NCI-H1092 treated with DMSO at 0.1 percent for 48 hours (cell line): ENCODE data around the gene SH3GL1.

ENCODE experiments used
- DNase-seq: peaks from one replicate; lab custom pipeline; 2025; lab: John Stamatoyannopoulos, UW

SH3GL1 gene, protein sequence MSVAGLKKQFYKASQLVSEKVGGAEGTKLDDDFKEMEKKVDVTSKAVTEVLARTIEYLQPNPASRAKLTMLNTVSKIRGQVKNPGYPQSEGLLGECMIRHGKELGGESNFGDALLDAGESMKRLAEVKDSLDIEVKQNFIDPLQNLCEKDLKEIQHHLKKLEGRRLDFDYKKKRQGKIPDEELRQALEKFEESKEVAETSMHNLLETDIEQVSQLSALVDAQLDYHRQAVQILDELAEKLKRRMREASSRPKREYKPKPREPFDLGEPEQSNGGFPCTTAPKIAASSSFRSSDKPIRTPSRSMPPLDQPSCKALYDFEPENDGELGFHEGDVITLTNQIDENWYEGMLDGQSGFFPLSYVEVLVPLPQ

DNA sequence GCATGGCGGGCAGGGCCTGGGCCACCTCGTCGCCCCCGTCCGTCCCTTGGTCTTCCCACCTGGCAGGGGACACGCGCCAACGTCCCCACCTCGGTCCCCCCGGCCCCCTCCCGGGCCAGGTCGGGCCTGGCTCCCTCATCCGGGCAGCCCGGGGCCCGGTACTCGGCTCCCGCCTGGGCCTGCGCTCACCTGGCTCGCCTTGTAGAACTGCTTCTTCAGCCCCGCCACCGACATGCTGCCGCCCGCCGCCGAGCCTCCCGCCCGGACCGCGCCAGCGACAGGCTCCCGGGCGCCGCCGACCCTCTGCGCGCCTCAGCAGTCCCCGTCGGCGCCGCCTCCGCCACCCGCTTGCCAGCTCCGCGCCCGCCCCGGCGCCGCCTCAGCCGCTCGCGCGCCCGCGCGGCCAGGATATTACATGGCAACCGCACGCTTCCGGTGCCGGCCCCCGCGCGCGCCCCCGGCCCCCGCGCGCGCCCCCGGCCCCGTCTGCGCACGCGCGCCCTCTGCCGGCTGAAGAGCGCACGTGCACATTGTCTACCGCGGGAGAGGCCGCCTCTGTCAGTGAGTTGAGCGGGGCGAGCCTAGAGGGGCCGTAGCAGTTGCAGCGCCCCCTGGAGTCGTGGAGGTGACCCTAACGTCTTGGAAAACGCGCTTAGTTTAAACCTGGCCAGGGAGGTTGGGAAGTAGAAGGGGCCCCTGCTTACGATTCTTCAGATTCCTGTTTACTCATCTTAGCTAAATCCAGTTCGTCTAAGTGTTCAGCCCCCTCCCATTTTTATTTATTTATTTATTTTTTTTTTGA lies at the start of gene SH3GL1:
TSS of gene SH3GL1 (minus strand) at position 413 of the 802 bp plus-strand sequence. CDS start at position 234, 179 bp downstream.
- peak; percentile 95 for DNase-seq

DNA sequence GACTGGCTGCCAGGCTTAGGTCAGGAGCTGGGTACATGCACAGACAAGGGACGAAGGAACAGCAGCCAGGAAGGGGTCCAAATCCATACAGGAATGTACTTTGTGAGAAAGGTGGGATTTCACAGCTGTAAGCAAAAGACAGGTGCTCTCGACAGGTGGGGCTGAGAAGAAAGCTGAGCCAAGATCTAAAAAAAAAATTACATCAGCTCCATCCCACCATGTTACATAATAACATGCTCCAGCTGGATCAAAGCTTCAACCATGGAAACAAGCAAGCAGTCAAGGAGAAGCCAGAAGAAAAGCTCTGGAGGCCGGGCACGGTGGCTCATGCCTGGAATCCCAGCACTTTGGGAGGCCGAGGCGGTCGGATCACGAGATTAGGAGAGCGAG lies 49.3 kb upstream of the SH3GL1 start:
- DNase-seq: no peak

DNA sequence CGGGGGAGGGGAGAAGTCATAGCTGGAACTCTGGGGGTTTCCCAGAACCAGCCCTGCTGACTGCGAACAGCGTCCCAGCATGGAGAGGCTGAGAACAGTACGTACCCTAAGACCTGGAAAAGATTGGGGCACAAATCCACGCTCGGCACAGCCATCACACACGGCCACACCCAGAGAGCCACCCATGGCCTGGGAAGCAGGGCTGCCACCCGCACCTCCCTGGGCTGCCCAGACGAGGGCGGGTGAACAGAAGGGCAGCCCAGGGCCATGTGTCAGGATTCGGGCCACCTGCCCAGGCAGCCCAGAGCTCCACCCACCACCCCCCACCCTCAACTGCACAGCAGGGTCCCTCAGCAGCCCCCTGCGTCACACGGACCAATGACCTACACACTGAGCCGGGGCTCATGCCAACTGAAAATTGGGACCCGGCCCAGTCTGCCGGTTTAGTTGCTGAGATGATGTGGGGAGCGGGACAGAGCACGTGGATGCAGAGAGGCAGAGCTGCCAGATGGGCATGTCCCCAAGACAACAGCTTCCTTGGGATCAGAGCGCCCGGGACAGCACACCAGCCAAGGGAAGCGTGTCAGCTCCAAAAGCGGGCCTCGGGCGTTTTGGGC lies 48.8 kb upstream of the SH3GL1 start:
- peak; percentile 83 for DNase-seq

DNA sequence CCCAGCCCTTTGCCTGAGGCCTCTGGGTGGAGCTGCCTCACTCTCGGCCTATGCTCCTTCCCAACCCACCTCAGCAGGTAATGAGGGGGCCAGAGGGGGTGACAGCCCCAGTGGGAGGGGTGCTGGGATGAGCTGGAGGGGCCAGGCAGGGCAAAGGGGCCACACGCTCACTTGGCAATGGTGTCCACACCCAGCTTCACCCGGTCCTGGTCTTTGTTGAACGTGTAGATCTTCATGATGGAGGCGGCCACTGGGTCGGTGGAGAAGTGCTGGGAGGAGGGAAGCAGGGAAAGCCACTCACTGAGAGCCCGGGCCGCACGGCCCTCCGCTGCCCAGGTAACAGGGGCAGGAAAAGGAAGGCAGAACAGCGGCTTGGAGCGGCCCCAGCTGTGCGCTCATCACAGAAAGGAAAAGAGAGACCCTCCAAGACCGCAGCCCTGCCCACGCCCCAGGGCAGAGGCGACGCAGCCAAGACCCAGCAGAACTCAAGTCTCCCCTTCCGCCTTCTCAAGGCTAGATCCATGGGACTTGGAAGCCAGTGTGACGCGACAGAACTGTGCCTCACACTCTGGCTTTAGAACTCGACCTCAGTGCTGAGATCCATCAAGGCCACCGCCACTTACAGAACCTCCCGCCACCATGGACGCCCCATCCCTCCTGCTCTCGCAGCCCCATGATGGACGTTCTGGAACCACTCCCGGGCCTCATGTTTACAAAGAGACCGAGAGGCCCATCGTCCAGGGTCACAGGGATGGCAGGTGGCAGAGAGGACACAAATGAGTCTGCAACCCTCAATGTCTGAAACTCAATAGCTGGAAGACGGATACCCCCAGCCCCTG lies 48.0 kb upstream of the SH3GL1 start:
- DNase-seq: peak; percentile 83

DNA sequence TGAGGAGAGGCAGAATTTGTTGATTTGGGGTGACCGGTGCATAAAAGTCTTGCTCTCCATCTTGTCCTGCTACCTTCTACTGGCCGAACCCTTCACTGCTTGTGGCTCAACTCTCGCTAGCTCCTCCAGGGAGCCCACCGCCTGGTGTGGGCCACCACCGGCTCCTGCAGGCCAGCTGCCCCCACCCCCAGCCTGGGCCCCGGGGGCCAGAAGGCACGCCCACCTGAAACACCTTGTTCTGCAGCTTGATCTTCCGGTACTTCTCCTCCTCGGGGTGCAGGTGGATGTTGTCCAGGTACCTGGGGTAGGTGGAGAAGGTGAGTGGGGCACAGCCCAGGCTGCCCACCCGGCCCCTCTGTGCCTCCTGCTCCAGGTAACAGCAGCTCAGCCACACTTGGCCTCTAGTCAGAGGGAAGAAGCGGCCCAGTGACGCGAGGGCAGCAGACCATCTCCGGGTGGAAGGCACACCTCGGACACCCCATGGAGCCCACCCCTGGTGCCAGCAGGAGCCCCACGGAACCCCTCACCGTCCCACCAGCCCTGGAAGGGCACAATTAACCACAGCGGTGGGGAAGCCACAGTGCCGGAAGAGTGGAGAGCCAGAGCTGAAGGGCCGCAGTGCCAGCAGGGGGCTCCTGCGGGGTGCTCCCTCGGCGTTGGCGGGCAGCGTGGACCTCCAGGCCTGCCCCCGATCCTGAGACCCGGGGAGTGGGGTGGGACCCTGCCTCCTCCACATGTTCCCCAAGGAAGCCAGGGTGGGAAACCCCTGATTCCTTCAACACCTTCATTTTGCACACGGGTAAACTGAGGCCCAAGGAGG lies 47.2 kb upstream of the SH3GL1 start:
- DNase-seq: no peak

DNA sequence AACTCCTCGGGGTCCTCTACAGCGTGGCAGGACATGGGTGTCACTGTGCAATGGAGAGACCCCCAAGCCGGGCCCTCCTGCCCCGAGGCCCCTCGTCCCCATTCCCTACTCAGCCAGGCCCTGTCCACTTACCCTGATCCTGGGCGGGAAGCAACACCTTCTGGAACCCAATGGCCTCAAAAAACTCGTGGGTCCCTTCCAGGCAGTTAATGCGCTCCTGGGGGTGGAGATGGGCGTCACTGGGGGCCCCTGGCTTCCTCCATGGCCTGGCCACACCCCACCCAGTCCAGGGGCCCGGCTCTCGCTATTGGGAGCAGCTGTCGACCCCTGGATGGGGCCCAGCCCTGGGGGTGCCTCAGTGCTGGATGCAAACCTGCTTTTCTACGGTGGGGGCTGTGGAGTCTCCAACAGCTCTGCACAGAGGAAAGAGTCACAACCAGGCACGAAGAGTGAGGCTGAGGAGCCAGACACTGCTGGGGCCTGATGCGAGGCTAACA lies 46.4 kb upstream of the SH3GL1 start:
- DNase-seq: no peak

DNA sequence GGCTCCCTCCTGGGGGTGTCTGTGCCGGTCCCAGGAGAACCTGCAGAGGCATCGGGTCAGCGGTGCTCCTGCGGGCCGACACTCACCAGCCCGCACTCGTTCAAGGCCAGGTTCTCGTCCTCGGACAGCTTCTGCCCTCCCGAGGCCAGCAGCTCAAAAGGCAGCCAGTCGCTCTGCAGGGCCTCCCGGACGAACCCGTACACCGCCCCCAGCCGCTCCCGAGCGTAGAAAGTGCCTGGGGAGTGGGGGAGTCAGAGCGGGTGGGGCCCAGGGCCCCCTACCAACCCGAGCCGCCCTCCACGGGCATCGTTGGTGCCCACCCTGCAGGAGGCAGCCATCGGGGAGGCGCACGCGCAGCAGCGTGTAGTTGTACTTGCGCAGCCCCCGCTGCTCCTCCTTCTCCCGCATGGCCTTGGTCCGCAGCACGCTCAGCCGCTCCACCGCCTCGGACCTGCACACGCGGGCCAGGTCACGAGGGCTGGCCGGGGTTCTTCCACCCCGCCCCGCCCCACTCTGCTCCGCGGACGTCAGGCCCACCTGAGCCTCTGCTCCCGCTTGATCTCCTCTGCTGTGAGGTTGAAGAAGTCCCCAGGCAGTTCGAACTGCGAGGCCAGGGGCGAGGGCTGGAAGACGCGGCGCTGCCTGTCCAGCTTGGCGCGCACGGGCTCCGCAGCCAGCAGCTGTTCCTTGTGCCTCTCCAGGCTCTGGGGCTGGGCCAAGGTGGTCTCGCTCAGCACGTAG lies 45.8 kb upstream of the SH3GL1 start:
- DNase-seq: no peak

DNA sequence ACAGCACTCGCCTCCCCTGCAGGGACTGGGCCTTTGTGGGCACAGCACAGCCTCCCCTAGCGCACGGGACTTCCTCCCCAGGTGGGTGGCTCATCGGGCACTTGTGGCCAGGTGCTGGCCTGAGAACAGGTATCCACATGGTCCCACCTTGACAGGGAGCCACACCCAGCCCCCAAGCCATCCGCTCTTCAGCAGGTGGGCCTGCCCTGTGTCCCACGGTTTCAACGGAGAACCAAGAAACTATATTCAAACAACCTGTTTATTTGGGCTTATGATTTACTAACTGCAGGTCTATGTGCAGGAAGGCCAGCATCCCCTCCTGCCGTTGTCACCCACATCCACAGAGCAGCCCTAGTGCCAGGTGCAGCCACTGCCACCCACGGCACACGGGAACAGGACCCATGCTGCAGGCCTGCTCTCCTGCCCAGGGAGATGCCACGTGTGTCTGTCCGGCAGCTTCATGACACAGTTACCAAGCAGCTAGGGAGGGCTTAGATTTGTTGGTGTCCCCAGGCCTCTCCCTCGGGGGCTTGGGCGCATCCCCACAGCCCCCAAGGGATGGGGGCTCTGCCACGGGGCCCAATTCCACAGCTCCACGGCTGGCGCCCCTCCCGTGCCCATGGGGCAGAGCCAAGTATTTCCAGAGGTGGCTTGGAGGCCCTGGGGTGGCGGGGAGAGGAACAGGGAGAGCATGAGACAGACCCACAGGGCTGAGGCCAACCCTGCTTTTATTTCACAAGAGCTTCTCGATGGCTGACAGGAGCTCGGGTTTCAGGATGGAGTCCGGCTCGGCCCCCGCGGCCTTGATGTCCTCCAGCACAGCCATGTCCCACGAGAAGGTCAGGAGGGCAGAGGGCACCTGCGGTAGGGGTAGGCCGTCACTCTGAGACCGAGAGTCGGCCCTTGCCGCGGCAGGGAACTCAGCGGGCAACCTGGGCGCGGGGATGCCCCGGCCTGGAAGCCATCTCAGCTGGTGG lies 44.7 kb upstream of the SH3GL1 start:
- DNase-seq: no peak

DNA sequence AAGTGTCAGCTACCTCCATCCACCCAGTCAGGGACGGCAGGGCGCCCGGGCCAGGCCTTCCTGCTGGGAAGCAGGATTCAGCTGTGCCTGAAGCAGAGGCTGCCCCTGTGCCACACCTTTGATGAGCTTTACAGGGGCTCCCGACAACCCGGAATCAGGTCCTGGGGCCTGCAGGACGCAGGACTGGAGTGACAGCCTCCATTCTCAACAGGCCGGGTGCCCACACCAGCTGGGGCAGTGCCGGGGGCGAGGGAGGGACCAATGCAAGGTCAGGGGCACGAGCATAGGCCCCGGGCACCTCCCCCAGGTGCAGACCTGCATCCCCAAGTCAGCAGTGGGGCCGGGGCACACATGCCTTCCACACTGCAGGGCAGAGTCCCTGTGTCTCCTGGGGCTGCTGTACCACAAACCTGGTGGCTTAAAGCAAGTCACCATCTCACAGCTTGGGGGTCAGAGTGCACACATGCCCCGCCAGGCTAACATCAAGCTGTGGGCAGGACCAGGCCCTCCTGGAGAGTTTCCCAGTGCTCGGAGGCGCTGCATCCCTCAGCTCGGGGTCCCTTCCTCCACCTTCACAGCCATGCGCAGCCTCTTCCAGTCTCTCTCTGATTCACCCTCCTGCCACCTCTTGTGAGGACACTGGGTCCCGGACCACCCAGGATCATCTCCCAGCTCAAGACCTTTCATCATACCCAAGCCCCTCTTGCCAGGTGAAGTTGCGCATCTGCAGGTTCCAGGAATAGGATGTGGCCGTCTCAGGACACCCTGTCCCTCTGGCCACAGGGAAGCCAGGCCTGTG lies 43.8 kb upstream of the SH3GL1 start:
- no peak for DNase-seq

DNA sequence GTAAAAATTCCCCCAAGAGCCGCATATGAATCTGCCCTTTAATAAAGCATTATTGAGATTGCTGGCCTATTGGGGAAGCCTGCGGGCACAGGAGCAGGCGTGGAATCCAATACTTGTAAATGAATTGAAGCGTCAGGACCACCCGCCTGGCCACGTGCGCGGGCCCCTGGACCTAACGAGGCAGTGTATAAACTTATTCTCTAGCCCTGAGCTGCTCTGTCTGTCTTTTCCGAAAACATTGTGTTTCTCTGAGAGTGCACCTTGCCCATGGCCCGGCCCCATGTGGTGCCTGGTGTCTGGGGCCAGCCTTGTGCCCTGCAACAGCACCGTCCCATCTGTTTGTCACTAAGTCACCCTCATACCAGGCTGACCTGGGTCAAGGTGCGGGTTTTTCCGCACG lies 42.8 kb upstream of the SH3GL1 start:
- DNase-seq: no peak

DNA sequence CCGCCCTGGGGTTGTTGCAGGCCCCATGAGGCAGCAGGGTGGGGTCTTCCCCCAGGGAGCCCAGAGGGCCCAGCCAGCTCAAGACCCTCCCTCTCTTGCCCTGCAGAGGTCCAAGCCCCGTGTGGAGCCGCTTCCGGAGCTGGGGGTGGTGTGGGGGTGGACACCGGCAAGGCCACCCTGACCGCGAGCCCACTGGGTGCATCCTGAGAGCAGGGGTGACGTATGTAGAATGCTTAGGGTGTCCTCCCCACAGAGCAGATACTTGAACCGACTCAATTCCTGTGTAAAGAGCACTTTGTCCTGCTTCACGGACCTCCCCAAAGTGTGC lies 42.4 kb upstream of the SH3GL1 start:
- no peak for DNase-seq

DNA sequence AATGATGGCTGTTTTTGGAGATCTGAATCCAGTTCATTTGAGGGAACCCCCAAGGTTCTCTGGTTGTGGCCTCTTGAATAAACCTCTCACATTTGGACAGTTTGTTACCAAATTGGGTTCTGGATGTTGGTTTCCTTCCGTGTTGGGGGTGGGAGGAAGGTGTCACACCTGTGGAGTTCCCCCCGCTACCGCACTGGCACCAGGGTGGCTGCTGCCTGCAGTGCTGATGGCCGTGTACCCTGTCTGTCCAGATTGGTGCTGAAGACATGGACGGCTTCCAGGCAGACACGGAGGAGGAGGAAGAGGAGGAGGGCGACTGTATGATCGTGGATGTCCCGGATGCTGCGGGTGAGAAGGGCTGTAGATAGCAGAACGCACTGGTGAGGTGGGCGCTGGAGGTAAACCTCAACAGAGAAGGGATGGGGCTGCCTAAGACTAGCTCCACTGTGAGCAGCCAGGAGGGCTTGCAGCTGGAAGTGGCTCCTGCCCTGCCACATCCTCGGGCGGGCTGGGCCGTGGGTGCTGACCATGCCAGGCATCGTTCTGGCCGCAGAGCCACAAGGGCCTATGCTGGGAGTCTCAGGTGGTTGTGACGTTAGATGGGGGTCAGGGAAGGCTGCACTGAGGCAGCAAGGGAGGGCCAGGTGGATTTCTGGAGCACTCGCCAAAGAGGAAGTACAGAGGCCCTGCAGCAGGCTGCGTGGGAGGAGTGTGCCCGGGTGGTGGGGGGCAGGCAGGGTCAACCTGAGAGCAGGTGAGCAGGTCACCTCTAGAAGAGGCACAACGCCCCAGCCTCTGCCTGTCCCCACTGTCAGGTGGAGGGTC lies 41.9 kb upstream of the SH3GL1 start:
- no peak for DNase-seq

DNA sequence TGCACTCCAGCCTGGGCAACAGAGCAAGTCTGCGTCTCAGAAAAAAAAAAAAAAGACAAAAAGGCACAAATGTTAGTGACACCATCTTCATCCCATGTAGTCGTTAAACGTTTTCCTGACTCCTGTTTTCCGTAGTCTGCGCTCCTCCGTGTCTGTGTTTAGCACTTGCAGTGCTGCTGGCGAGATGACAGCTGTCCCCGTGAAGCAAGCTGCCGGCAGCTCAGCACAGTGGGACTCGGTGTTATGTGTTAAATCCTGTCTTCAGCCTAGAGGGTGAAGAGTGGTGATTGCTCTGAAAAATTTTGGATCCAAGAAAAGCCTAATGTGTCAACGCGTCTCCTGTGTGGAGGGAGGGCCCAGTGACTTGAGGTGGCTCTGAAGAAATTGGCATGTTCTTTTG lies 38.9 kb upstream of the SH3GL1 start:
- DNase-seq: no peak

DNA sequence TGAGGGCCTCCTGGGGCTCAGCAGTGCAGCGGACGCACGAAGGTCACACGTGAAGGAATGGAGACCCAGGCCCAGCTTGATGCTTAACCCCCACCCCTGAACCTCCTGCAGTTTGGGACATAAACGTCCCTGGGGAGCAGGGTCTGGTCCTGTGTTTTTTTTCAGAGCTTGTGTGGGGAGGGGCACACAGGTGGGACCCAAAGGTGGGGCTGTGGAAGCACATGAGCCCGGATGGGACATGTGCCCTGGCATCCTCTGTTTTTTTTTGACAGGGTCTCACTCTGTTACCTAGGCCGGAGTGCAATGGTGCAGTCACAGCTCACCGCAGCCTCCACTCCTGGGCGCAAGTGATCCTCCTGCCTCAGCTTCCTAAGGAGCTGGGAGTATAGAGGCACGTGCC lies 36.8 kb upstream of the SH3GL1 start:
- no peak for DNase-seq

DNA sequence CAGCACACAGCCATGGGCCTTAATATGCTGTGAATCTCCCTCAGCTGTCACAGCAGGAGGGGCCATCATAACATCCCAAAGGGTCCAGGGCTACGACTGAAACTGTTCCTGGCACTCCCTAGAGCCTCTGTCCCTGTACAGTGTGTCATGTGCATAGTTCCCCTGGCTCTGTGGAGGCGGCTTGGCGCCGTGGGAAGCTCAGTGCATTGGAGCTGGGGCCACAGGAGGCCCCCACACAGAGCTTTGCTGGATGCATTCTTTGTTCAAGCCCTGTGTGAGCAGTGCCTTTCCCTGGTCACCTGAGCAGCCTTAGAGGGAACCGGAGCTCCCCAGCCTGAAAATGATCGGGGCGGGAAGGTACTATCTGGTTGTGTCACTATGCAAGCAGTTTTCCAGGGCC lies 35.9 kb upstream of the SH3GL1 start:
- DNase-seq: no peak

DNA sequence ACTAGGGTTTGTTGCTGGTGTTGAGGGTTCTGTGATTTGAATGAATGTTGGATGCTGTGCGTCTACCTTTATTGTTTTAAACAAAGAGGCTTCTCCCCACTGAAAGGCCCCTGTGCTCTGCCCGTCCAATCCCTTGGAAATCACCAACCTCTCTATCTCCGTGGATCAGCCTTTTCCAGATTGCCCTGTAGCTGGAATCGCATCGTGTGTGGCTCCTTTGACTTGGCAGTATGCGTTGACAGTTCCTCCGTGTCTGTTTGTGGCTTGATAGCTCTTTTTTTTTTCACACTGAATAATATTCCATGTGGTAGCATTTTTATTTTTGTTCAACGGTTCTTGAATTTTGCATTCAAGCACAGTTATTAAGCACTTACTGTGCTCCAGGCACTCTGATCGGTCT lies 34.0 kb upstream of the SH3GL1 start:
- DNase-seq: no peak

DNA sequence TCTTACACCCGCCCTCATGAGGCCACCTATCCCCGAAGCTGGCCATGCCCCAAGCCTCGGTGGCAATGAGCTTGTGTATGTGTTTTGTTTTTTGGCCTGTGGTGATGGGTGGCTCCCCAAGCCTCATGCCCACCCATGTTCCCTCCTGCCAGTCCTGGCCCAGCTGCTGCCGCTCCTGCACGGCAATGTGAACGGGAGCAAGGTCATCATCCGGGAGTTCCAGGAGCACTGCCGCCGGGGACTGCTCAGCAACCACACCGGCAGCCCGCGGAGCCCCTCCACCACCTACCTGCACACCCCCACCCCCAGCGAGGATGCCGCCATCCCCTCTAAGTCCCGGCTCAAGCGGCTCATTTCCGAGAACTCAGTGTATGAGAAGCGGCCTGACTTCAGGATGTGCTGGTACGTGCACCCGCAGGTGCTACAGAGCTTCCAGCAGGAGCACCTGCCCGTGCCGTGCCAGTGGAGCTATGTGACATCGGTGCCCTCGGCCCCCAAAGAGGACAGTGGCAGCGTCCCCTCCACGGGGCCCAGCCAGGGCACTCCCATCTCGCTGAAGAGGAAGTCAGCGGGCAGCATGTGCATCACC lies 32.7 kb upstream of the SH3GL1 start:
- no peak for DNase-seq
